ENCODE measurements around the gene RNF115. TPM values are rescaled to one million over a fixed set of nuclear protein-coding genes. Genes with fewer than 3 reads are reported as not detected.

The RNF115 gene
- total RNA-seq, 1 experiment from 2014 or later: 9.5 TPM

DNA sequence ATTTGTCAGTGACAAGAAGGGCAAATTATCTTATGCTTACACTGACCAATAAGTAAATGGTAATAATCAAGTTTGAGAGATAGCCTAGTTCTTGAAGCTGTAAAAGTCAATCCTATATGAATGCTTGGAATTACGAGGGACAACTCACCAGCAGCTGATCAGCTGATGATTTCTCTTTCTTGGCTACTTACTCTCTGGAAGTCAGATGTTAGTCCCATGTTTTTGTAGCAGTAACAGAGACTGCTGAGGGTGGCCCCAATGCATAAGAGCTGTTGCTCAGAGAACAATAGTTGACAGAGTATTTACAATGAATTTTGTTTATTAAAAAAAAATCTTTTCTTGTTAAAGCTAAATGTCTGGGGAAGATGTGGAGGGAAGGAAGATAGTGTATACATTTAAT, 65.3 kb downstream of the RNF115 start:
- H3K4me3 ChIP-seq (replicated peaks in 1 of 2; ENCODE audit: low read depth in 1 of 2, low read length in 2 of 2): no peak overlapping the region
- RAD21 ChIA-PET (ENCODE audit: low non-redundant PET in 1 of 2, low total read pairs in 2 of 2, uncharacterized antibody in 2 of 2, unreplicated experiment in 2 of 2): no interaction called here
- no peak overlapping the region for H2AFZ ChIP-seq (ENCODE audit: low read depth, low read length, poor library complexity, severe bottlenecking)
- no peak for ATAC-seq
- H3K9me2 ChIP-seq (ENCODE audit: insufficient read depth): no peaks in the 10 kb centered on the region
- H3K4me2 ChIP-seq (ENCODE audit: low read length): no peak overlapping the region
- H3K79me2 ChIP-seq (ENCODE audit: insufficient read depth, low read length): no peaks in the 10 kb centered on the region
- intact Hi-C loops (cut with micrococcal nuclease): no loop called here
- no peak for DNase-seq (ENCODE audit: low read depth, low spot score)
- H3K27me3 ChIP-seq (ENCODE audit: insufficient read depth, low read length): no peaks in the 10 kb centered on the region
- no TSS peak for BruUV-seq (replicated peaks)
- H3K4me1 ChIP-seq (ENCODE audit: control insufficient read depth in 1 of 2, insufficient read depth in 2 of 2, low read length in 2 of 2): no peaks in the 10 kb centered on the region
- H4K20me1 ChIP-seq (ENCODE audit: insufficient read depth): no peaks in the 10 kb centered on the region
- H3K9me3 ChIP-seq (ENCODE audit: control insufficient read depth in 1 of 2, insufficient read depth in 1 of 2, low read depth in 1 of 2, low read length in 2 of 2): peaks cover 0 to 4% of the 10 kb centered on the region in 2 experiments; a peak in 1 of 4 replicates
- no peak overlapping the region for H3K27ac ChIP-seq (ENCODE audit: low read depth, low read length)
- TF ChIP-seq, protein P1, sequence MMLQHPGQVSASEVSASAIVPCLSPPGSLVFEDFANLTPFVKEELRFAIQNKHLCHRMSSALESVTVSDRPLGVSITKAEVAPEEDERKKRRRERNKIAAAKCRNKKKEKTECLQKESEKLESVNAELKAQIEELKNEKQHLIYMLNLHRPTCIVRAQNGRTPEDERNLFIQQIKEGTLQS (IDR thresholded peaks at IDR 0.05): no peak
- TF ChIP-seq RAD21 (IDR thresholded peaks at IDR 0.05; ENCODE audit: low read depth) (no peak), CEBPB (IDR thresholded peaks at IDR 0.05; ENCODE audit: low read depth) (no peak), YY1 (IDR thresholded peaks at IDR 0.05; ENCODE audit: extremely low read depth, insufficient replicate concordance, low read depth, low read length) (no peak), ZFX (IDR thresholded peaks at IDR 0.05) (no peak)
- TF ChIP-seq, protein P2, sequence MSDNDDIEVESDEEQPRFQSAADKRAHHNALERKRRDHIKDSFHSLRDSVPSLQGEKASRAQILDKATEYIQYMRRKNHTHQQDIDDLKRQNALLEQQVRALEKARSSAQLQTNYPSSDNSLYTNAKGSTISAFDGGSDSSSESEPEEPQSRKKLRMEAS (IDR thresholded peaks at IDR 0.05): no peak
- POLR2A ChIA-PET: no interaction called here
- CTCF ChIA-PET: no interaction called here
- peaks cover 0 to 8% of the 10 kb centered on the region in 2 experiments; a peak in 1 of 4 replicates for H3K36me3 ChIP-seq (ENCODE audit: control insufficient read depth in 1 of 2, insufficient read depth in 2 of 2, low read length in 2 of 2)
- H3K9ac ChIP-seq (ENCODE audit: low read length): no peak overlapping the region

DNA sequence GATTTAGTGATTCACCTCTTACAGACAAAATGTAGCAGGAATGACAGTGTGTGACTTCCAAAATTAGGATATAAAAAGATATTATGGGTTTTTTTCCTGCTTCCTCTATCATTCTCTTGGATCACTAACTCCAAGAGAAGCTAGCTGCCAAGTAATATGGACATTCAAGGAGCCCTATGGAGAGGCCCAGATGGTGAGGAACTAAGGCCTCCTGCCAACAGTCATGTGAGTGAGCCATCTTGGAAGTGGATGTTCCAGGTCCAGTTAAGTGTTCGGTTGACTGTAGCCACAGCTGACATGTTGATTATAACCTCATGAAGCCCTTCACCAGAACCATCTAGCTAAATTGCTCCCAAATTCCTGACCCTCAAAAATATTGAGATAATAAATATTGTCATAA, 65.8 kb downstream of the RNF115 start:
- ChIA-PET RAD21 (ENCODE audit: low non-redundant PET in 1 of 2, low total read pairs in 2 of 2, uncharacterized antibody in 2 of 2, unreplicated experiment in 2 of 2) (no interaction called here), POLR2A (no interaction called here), CTCF (no interaction called here)
- Histone ChIP-seq H3K36me3 (ENCODE audit: control insufficient read depth in 1 of 2, insufficient read depth in 2 of 2, low read length in 2 of 2) (peaks cover 0 to 8% of the 10 kb centered on the region in 2 experiments; a peak in 1 of 4 replicates), H3K4me2 (ENCODE audit: low read length) (no peak overlapping the region), H2AFZ (ENCODE audit: low read depth, low read length, poor library complexity, severe bottlenecking) (no peak overlapping the region), H3K9ac (ENCODE audit: low read length) (no peak overlapping the region), H4K20me1 (ENCODE audit: insufficient read depth) (no peaks in the 10 kb centered on the region), H3K4me3 (replicated peaks in 1 of 2; ENCODE audit: low read depth in 1 of 2, low read length in 2 of 2) (no peak overlapping the region), H3K4me1 (ENCODE audit: control insufficient read depth in 1 of 2, insufficient read depth in 2 of 2, low read length in 2 of 2) (no peaks in the 10 kb centered on the region), H3K27ac (ENCODE audit: low read depth, low read length) (no peak overlapping the region), H3K27me3 (ENCODE audit: insufficient read depth, low read length) (no peaks in the 10 kb centered on the region), H3K9me3 (ENCODE audit: control insufficient read depth in 1 of 2, insufficient read depth in 1 of 2, low read depth in 1 of 2, low read length in 2 of 2) (peaks cover 0 to 4% of the 10 kb centered on the region in 2 experiments; a peak in 1 of 4 replicates), H3K79me2 (ENCODE audit: insufficient read depth, low read length) (no peaks in the 10 kb centered on the region), H3K9me2 (ENCODE audit: insufficient read depth) (no peaks in the 10 kb centered on the region)
- ATAC-seq (no peak), DNase-seq (ENCODE audit: low read depth, low spot score) (no peak)
- intact Hi-C loops (cut with micrococcal nuclease): no loop called here
- BruUV-seq (replicated peaks): no TSS peak
- TF ChIP-seq SIN3A (IDR thresholded peaks at IDR 0.05; ENCODE audit: low read depth) (no peak), RAD21 (IDR thresholded peaks at IDR 0.05; ENCODE audit: low read depth) (no peak), TCF7L2 (IDR thresholded peaks at IDR 0.05; ENCODE audit: borderline replicate concordance, extremely low read depth, insufficient read depth, insufficient read length) (no peak), EGR1 (IDR thresholded peaks at IDR 0.05; ENCODE audit: low read depth) (no peak), EZH2phosphoT487 (IDR thresholded peaks at IDR 0.05; ENCODE audit: borderline replicate concordance) (no peak), YY1 (IDR thresholded peaks at IDR 0.05; ENCODE audit: extremely low read depth, insufficient replicate concordance, low read depth, low read length) (no peak), SP1 (IDR thresholded peaks at IDR 0.05; ENCODE audit: low read depth) (no peak), SRF (IDR thresholded peaks at IDR 0.05; ENCODE audit: low read depth) (no peak), EZH2 (IDR thresholded peaks at IDR 0.05) (no peak), ZNF274 (IDR thresholded peaks at IDR 0.05; ENCODE audit: low read depth, low read length) (no peak), POLR2A (IDR thresholded peaks at IDR 0.05; ENCODE audit: borderline replicate concordance, extremely low read depth, insufficient read depth, insufficient read length) (no peak), ELF1 (IDR thresholded peaks at IDR 0.05; ENCODE audit: borderline replicate concordance, low read depth) (no peak), POLR2AphosphoS5 (IDR thresholded peaks at IDR 0.05; ENCODE audit: low read depth, low read length) (no peak)
- TF ChIP-seq, protein P3, sequence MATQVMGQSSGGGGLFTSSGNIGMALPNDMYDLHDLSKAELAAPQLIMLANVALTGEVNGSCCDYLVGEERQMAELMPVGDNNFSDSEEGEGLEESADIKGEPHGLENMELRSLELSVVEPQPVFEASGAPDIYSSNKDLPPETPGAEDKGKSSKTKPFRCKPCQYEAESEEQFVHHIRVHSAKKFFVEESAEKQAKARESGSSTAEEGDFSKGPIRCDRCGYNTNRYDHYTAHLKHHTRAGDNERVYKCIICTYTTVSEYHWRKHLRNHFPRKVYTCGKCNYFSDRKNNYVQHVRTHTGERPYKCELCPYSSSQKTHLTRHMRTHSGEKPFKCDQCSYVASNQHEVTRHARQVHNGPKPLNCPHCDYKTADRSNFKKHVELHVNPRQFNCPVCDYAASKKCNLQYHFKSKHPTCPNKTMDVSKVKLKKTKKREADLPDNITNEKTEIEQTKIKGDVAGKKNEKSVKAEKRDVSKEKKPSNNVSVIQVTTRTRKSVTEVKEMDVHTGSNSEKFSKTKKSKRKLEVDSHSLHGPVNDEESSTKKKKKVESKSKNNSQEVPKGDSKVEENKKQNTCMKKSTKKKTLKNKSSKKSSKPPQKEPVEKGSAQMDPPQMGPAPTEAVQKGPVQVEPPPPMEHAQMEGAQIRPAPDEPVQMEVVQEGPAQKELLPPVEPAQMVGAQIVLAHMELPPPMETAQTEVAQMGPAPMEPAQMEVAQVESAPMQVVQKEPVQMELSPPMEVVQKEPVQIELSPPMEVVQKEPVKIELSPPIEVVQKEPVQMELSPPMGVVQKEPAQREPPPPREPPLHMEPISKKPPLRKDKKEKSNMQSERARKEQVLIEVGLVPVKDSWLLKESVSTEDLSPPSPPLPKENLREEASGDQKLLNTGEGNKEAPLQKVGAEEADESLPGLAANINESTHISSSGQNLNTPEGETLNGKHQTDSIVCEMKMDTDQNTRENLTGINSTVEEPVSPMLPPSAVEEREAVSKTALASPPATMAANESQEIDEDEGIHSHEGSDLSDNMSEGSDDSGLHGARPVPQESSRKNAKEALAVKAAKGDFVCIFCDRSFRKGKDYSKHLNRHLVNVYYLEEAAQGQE (IDR thresholded peaks at IDR 0.05; ENCODE audit: low read depth): no peak

Measured in HCT116 (cell line).